ENCODE measurements around the gene FSCN2. TPM values are rescaled to one million over a fixed set of nuclear protein-coding genes. Genes with fewer than 3 reads are reported as not detected.

The FSCN2 gene
- total RNA-seq, 1 experiment from 2014 or later: 0.31 TPM

GRCh38 chr17:81537343-81537855 lies 9.2 kb downstream of the FSCN2 start (continued):
- TF ChIP-seq, protein P1, sequence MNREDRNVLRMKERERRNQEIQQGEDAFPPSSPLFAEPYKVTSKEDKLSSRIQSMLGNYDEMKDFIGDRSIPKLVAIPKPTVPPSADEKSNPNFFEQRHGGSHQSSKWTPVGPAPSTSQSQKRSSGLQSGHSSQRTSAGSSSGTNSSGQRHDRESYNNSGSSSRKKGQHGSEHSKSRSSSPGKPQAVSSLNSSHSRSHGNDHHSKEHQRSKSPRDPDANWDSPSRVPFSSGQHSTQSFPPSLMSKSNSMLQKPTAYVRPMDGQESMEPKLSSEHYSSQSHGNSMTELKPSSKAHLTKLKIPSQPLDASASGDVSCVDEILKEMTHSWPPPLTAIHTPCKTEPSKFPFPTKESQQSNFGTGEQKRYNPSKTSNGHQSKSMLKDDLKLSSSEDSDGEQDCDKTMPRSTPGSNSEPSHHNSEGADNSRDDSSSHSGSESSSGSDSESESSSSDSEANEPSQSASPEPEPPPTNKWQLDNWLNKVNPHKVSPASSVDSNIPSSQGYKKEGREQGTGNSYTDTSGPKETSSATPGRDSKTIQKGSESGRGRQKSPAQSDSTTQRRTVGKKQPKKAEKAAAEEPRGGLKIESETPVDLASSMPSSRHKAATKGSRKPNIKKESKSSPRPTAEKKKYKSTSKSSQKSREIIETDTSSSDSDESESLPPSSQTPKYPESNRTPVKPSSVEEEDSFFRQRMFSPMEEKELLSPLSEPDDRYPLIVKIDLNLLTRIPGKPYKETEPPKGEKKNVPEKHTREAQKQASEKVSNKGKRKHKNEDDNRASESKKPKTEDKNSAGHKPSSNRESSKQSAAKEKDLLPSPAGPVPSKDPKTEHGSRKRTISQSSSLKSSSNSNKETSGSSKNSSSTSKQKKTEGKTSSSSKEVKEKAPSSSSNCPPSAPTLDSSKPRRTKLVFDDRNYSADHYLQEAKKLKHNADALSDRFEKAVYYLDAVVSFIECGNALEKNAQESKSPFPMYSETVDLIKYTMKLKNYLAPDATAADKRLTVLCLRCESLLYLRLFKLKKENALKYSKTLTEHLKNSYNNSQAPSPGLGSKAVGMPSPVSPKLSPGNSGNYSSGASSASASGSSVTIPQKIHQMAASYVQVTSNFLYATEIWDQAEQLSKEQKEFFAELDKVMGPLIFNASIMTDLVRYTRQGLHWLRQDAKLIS (CRISPR knock-in tag; IDR thresholded peaks at IDR 0.05; ENCODE audit: borderline replicate concordance): no peak
- TF ChIP-seq, protein P2, sequence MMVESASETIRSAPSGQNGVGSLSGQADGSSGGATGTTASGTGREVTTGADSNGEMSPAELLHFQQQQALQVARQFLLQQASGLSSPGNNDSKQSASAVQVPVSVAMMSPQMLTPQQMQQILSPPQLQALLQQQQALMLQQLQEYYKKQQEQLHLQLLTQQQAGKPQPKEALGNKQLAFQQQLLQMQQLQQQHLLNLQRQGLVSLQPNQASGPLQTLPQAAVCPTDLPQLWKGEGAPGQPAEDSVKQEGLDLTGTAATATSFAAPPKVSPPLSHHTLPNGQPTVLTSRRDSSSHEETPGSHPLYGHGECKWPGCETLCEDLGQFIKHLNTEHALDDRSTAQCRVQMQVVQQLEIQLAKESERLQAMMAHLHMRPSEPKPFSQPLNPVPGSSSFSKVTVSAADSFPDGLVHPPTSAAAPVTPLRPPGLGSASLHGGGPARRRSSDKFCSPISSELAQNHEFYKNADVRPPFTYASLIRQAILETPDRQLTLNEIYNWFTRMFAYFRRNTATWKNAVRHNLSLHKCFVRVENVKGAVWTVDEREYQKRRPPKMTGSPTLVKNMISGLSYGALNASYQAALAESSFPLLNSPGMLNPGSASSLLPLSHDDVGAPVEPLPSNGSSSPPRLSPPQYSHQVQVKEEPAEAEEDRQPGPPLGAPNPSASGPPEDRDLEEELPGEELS (CRISPR knock-in tag; IDR thresholded peaks at IDR 0.05): no peak
- TF ChIP-seq ZBTB43 (CRISPR knock-in tag; IDR thresholded peaks at IDR 0.05) (peak; percentile 83; the same call in 1 of the 2 replicates), SMAD4 (CRISPR knock-in tag; IDR thresholded peaks at IDR 0.05) (no peak), CREB1 (CRISPR knock-in tag; IDR thresholded peaks at IDR 0.05) (no peak), SOX15 (CRISPR knock-in tag; IDR thresholded peaks at IDR 0.05) (no peak), FOXP1 (CRISPR knock-in tag; IDR thresholded peaks at IDR 0.05; ENCODE audit: borderline replicate concordance) (no peak; the same call in 1 of the 2 replicates), TEAD1 (CRISPR knock-in tag; IDR thresholded peaks at IDR 0.05) (0 out of 2 replicates have a peak, but pooled peaks have one; percentile 23), SP1 (CRISPR knock-in tag; conservative IDR thresholded peaks at IDR 0.05) (peak; percentile 75; the same call in 1 of the 2 replicates), ERG (CRISPR knock-in tag; IDR thresholded peaks at IDR 0.05) (no peak)
- TF ChIP-seq, protein P3, sequence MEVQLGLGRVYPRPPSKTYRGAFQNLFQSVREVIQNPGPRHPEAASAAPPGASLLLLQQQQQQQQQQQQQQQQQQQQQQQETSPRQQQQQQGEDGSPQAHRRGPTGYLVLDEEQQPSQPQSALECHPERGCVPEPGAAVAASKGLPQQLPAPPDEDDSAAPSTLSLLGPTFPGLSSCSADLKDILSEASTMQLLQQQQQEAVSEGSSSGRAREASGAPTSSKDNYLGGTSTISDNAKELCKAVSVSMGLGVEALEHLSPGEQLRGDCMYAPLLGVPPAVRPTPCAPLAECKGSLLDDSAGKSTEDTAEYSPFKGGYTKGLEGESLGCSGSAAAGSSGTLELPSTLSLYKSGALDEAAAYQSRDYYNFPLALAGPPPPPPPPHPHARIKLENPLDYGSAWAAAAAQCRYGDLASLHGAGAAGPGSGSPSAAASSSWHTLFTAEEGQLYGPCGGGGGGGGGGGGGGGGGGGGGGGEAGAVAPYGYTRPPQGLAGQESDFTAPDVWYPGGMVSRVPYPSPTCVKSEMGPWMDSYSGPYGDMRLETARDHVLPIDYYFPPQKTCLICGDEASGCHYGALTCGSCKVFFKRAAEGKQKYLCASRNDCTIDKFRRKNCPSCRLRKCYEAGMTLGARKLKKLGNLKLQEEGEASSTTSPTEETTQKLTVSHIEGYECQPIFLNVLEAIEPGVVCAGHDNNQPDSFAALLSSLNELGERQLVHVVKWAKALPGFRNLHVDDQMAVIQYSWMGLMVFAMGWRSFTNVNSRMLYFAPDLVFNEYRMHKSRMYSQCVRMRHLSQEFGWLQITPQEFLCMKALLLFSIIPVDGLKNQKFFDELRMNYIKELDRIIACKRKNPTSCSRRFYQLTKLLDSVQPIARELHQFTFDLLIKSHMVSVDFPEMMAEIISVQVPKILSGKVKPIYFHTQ (CRISPR knock-in tag; IDR thresholded peaks at IDR 0.05): no peak
- TF ChIP-seq, protein P4, sequence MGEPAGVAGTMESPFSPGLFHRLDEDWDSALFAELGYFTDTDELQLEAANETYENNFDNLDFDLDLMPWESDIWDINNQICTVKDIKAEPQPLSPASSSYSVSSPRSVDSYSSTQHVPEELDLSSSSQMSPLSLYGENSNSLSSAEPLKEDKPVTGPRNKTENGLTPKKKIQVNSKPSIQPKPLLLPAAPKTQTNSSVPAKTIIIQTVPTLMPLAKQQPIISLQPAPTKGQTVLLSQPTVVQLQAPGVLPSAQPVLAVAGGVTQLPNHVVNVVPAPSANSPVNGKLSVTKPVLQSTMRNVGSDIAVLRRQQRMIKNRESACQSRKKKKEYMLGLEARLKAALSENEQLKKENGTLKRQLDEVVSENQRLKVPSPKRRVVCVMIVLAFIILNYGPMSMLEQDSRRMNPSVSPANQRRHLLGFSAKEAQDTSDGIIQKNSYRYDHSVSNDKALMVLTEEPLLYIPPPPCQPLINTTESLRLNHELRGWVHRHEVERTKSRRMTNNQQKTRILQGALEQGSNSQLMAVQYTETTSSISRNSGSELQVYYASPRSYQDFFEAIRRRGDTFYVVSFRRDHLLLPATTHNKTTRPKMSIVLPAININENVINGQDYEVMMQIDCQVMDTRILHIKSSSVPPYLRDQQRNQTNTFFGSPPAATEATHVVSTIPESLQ (CRISPR knock-in tag; IDR thresholded peaks at IDR 0.05): no peak
- TF ChIP-seq, protein P5, sequence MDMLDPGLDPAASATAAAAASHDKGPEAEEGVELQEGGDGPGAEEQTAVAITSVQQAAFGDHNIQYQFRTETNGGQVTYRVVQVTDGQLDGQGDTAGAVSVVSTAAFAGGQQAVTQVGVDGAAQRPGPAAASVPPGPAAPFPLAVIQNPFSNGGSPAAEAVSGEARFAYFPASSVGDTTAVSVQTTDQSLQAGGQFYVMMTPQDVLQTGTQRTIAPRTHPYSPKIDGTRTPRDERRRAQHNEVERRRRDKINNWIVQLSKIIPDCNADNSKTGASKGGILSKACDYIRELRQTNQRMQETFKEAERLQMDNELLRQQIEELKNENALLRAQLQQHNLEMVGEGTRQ (CRISPR knock-in tag; IDR thresholded peaks at IDR 0.05): peak; percentile 88
- TF ChIP-seq, protein P6, sequence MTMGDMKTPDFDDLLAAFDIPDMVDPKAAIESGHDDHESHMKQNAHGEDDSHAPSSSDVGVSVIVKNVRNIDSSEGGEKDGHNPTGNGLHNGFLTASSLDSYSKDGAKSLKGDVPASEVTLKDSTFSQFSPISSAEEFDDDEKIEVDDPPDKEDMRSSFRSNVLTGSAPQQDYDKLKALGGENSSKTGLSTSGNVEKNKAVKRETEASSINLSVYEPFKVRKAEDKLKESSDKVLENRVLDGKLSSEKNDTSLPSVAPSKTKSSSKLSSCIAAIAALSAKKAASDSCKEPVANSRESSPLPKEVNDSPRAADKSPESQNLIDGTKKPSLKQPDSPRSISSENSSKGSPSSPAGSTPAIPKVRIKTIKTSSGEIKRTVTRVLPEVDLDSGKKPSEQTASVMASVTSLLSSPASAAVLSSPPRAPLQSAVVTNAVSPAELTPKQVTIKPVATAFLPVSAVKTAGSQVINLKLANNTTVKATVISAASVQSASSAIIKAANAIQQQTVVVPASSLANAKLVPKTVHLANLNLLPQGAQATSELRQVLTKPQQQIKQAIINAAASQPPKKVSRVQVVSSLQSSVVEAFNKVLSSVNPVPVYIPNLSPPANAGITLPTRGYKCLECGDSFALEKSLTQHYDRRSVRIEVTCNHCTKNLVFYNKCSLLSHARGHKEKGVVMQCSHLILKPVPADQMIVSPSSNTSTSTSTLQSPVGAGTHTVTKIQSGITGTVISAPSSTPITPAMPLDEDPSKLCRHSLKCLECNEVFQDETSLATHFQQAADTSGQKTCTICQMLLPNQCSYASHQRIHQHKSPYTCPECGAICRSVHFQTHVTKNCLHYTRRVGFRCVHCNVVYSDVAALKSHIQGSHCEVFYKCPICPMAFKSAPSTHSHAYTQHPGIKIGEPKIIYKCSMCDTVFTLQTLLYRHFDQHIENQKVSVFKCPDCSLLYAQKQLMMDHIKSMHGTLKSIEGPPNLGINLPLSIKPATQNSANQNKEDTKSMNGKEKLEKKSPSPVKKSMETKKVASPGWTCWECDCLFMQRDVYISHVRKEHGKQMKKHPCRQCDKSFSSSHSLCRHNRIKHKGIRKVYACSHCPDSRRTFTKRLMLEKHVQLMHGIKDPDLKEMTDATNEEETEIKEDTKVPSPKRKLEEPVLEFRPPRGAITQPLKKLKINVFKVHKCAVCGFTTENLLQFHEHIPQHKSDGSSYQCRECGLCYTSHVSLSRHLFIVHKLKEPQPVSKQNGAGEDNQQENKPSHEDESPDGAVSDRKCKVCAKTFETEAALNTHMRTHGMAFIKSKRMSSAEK (CRISPR knock-in tag; IDR thresholded peaks at IDR 0.05; ENCODE audit: borderline replicate concordance): no peak
- TF ChIP-seq, protein P7, sequence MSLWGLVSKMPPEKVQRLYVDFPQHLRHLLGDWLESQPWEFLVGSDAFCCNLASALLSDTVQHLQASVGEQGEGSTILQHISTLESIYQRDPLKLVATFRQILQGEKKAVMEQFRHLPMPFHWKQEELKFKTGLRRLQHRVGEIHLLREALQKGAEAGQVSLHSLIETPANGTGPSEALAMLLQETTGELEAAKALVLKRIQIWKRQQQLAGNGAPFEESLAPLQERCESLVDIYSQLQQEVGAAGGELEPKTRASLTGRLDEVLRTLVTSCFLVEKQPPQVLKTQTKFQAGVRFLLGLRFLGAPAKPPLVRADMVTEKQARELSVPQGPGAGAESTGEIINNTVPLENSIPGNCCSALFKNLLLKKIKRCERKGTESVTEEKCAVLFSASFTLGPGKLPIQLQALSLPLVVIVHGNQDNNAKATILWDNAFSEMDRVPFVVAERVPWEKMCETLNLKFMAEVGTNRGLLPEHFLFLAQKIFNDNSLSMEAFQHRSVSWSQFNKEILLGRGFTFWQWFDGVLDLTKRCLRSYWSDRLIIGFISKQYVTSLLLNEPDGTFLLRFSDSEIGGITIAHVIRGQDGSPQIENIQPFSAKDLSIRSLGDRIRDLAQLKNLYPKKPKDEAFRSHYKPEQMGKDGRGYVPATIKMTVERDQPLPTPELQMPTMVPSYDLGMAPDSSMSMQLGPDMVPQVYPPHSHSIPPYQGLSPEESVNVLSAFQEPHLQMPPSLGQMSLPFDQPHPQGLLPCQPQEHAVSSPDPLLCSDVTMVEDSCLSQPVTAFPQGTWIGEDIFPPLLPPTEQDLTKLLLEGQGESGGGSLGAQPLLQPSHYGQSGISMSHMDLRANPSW (CRISPR knock-in tag; conservative IDR thresholded peaks at IDR 0.05; ENCODE audit: low read depth): no peak
